Lower lobe of right lung (tissue), 2 donors: ENCODE measurements around the gene SPACA6. TPM values are rescaled to one million over a fixed set of nuclear protein-coding genes. Genes with fewer than 3 reads are reported as not detected.

Experiments
- ATAC-seq, 2 donors: fragments of 200-7000 bp; cut with Tn5 transposase; one replicate each; pipeline ENCODE4 v1.9.1; 2020 to 2022; ENCODE audit warnings: mild to moderate bottlenecking in 2 of 2, moderate library complexity in 2 of 2
- DNase-seq: peaks from one replicate; pipeline ENCODE4 v3.0.0-alpha.2; 2020
- H3K27ac ChIP-seq: fragments of 200-600 bp; one replicate; pipeline ENCODE4 v1.8.0; 2022
- H3K27me3 ChIP-seq: fragments of 200-600 bp; one replicate; pipeline ENCODE4 v1.8.0; 2022; ENCODE audit warnings: low read depth
- H3K36me3 ChIP-seq: fragments of 200-600 bp; one replicate; pipeline ENCODE4 v1.8.0; 2022; ENCODE audit warnings: mild to moderate bottlenecking
- H3K4me1 ChIP-seq: fragments of 200-600 bp; one replicate; pipeline ENCODE4 v1.8.0; 2022
- H3K4me3 ChIP-seq: fragments of 200-600 bp; one replicate; pipeline ENCODE4 v1.8.0; 2022; ENCODE audit warnings: mild to moderate bottlenecking
- H3K9me3 ChIP-seq: fragments of 200-600 bp; one replicate; pipeline ENCODE4 v1.8.0; 2022
- CTCF ChIP-seq: fragments of 200-600 bp; IDR thresholded peaks from one replicate; pipeline ENCODE4 v1.8.0; 2022; ENCODE audit warnings: antibody characterized with exemption, mild to moderate bottlenecking
- intact Hi-C: fragments of 100-400 bp; cut with DNase I; formaldehyde crosslinking; loops from one replicate; pipeline ENCODE4 v1.11.0; 2022
- total RNA-seq: library from RNA; stranded (reverse); fragmentation: NEBNext Ultra II Directional; extraction: Animal tissue kit (Norgen Biotek cat#: 25700); gene quantifications from one replicate; pipeline ENCODE4 v1.2.1, GENCODE V29; 2021
- donor health status: DM: no; HTN: yes; CAD: no; lungs with severe emphysema.

SPACA6 gene
- total RNA-seq, 1 donor from 2014 or later = 19.8 TPM

- Histone ChIP-seq H3K27me3 (no peaks in the 10 kb centered on the region), H3K4me1 (peaks cover 18% of the 10 kb centered on the region), H3K27ac (no peak overlapping the region), H3K36me3 (peaks cover 61% of the 10 kb centered on the region), H3K9me3 (no peaks in the 10 kb centered on the region), H3K4me3 (no peak overlapping the region)
- no peak for ATAC-seq
- no peak for DNase-seq
- no peak for TF ChIP-seq CTCF
- intact Hi-C loops = no loop called here
Measured at GRCh38 chr19:51693819-51694218, 689 bp downstream of the SPACA6 start.

DNA sequence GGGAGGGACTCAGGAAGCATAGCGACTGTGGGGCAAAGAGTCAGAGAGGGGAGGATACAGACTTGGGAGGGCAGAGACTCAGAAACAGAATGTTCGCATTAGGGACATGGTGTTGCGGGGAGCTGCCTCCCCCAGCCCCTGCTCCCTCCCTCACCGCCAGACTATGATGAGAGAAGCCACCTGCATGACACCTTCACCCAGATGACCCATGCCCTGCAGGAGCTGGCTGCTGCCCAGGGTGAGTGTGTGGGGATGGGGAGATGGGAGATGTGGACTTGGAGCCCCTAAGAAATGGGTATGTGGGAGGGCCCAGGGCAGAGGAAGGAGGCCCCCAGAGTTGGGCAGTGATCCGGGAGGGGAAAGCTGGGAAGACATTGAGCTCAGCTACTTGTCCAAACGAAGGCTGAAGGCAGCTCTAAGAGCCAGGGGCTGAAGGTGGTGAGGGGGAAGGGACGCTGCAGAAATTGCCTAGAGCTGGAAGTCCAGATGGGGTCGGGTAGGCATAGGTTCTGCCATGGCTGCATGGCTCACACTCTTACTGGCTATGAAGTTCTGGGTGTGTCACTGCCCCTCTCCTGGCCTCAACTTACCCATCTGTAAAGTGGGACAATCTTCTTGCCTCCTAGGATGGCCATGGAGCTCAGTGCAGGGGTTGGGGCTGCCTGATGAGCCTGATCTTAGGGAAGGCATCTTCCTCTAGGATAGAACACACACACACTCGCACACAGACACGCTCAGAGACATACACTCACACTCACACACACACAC lies 1.4 kb downstream of the SPACA6 start:
- Histone ChIP-seq H3K27ac (no peak overlapping the region), H3K4me3 (no peak overlapping the region), H3K27me3 (no peaks in the 10 kb centered on the region), H3K9me3 (no peaks in the 10 kb centered on the region), H3K36me3 (peaks cover 67% of the 10 kb centered on the region), H3K4me1 (peaks cover 18% of the 10 kb centered on the region)
- no peak for TF ChIP-seq CTCF
- DNase-seq = no peak
- ATAC-seq = no peak
- intact Hi-C loops = no loop called here

GRCh38 chr19:51695088-51695487 lies 2.0 kb downstream of the SPACA6 start:
- Histone ChIP-seq H3K36me3 (peaks cover 67% of the 10 kb centered on the region), H3K27ac (no peak overlapping the region), H3K4me1 (peaks cover 18% of the 10 kb centered on the region), H3K27me3 (no peaks in the 10 kb centered on the region), H3K9me3 (no peaks in the 10 kb centered on the region), H3K4me3 (no peak overlapping the region)
- DNase-seq = no peak
- TF ChIP-seq CTCF = no peak
- intact Hi-C loops = no loop called here
- no peak for ATAC-seq

DNA sequence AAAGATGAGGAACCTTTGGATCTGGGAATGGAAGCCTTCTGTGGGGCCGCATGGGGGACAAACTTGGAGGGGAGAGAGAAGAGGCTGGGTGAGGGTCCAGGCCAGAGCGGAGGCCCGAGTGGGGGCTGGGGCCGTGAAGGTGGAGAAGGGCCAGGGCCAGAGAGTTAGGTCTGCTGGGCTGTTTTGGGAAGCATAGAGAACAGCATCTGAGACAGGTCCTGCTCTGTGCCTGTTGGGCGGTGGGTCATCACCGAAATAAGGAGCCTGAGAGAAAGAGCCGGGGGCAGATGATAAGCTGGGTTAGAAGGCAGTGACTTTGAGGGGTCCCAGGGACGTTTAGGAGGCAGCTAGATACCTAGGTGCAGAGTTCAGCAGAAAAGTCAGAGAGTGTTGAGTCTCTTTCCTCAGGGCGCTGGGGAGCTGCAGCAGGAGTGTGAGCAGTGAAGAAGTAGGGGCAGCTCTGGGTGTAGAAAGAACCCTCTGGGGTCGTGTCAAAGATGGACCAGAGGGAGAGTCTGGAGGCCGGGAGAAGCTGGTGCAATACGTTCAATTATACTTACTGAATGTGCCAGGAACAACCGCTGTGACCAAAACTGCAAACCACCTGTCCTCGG lies 2.7 kb downstream of the SPACA6 start:
- H3K27ac ChIP-seq = no peak overlapping the region
- no peak for ATAC-seq
- H3K4me1 ChIP-seq = peaks cover 18% of the 10 kb centered on the region
- no peak for DNase-seq
- H3K36me3 ChIP-seq = peaks cover 67% of the 10 kb centered on the region
- intact Hi-C loops = no loop called here
- no peak overlapping the region for H3K4me3 ChIP-seq
- no peaks in the 10 kb centered on the region for H3K9me3 ChIP-seq
- H3K27me3 ChIP-seq = no peaks in the 10 kb centered on the region
- TF ChIP-seq CTCF = no peak

DNA sequence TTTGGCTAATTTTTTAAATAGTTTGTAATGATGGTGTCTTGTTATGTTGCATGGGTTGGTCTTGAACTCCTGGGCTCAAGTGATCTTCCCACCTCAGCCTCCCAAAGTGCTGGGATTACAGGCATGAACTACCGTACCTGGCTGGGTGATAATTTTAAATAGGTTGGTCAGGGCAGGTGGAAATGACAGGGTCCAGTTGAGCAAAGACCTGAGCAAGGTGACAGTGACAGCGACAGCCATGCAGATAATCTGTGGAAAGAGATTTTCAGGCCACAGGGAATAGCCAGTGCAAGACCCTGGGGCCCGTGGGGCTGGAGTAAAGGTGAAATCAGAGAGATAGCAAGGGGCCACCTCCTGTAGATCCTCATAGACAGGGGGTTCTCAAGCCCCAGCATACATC lies 3.5 kb downstream of the SPACA6 start:
- no peak overlapping the region for H3K27ac ChIP-seq
- peaks cover 13% of the 10 kb centered on the region for H3K4me1 ChIP-seq
- H3K4me3 ChIP-seq = no peak overlapping the region
- TF ChIP-seq CTCF = no peak
- H3K27me3 ChIP-seq = no peaks in the 10 kb centered on the region
- H3K9me3 ChIP-seq = no peaks in the 10 kb centered on the region
- intact Hi-C loops = no loop called here
- ATAC-seq = no peak
- peaks cover 67% of the 10 kb centered on the region for H3K36me3 ChIP-seq
- no peak for DNase-seq
